Activated CD8-positive, alpha-beta memory T cell treated with anti-CD3 and anti-CD28 coated beads for 24 hours (primary cell): ENCODE measurements around the gene BCL7B.
A peak's percentile ranks its signal among the peaks of the same experiment; 100 is the strongest.
"Not testable (repeated sequence)": the region's sequence is repeated elsewhere in the genome, so short reads cannot be mapped to it uniquely, and the experiment has no call there.

Experiments
- DNase-seq: peaks from one replicate; pipeline ENCODE4 v3.0.0-alpha.2; 2020

Gene BCL7B

GRCh38 chr7:73532224-73532623 is 25.3 kb downstream of the BCL7B start:
- DNase-seq: no peak

GRCh38 chr7:73530800-73531199 is 26.7 kb downstream of the BCL7B start:
- no peak for DNase-seq

- no peak for DNase-seq
Observed at GRCh38 chr7:73526896-73527821, 30.3 kb downstream of the BCL7B start.

- not testable (repeated sequence) for DNase-seq
Observed at GRCh38 chr7:73526158-73526494, 31.4 kb downstream of the BCL7B start.

- DNase-seq: peak; percentile 97
Observed at GRCh38 chr7:73522105-73522872, 35.2 kb downstream of the BCL7B start, which contains the start of gene BAZ1B. TSS of gene BAZ1B (minus strand) at chr7:73522293. CDS start at chr7:73521933, 360 bp downstream.

- DNase-seq: no peak
Observed at GRCh38 chr7:73521636-73522104, 35.8 kb downstream of the BCL7B start.

GRCh38 chr7:73520673-73521635 is 36.5 kb downstream of the BCL7B start:
- DNase-seq: no peak

GRCh38 chr7:73519867-73520672 is 37.4 kb downstream of the BCL7B start:
- DNase-seq: no peak

GRCh38 chr7:73518470-73518869 is 39.0 kb downstream of the BCL7B start:
- DNase-seq: no peak

GRCh38 chr7:73517241-73517995 is 40.1 kb downstream of the BCL7B start:
- no peak for DNase-seq

- DNase-seq: no peak
Observed at GRCh38 chr7:73515178-73515577, 42.3 kb downstream of the BCL7B start.

- DNase-seq: peak; percentile 28
Observed at GRCh38 chr7:73512018-73512780, 45.3 kb downstream of the BCL7B start.

- DNase-seq: no peak
Observed at GRCh38 chr7:73509463-73509862, 48.0 kb downstream of the BCL7B start.

GRCh38 chr7:73507556-73507955 is 49.9 kb downstream of the BCL7B start:
- no peak for DNase-seq

- DNase-seq: no peak
Observed at GRCh38 chr7:73504920-73505319, 52.6 kb downstream of the BCL7B start.

GRCh38 chr7:73504017-73504416 is 53.5 kb downstream of the BCL7B start:
- no peak for DNase-seq

- no peak for DNase-seq
Observed at GRCh38 chr7:73503229-73503628, 54.3 kb downstream of the BCL7B start.

- peak; percentile 49 for DNase-seq
Observed at GRCh38 chr7:73496626-73497025, 60.9 kb downstream of the BCL7B start.

- not testable (repeated sequence) for DNase-seq
Observed at GRCh38 chr7:73495507-73495906, 62.0 kb downstream of the BCL7B start.

- no peak for DNase-seq
Observed at GRCh38 chr7:73489976-73490375, 67.5 kb downstream of the BCL7B start.
